Measurements from ENCODE around the gene SCAF4. TPM values are rescaled to one million over a fixed set of nuclear protein-coding genes. Genes with fewer than 3 reads are reported as not detected.

Gene SCAF4, protein sequence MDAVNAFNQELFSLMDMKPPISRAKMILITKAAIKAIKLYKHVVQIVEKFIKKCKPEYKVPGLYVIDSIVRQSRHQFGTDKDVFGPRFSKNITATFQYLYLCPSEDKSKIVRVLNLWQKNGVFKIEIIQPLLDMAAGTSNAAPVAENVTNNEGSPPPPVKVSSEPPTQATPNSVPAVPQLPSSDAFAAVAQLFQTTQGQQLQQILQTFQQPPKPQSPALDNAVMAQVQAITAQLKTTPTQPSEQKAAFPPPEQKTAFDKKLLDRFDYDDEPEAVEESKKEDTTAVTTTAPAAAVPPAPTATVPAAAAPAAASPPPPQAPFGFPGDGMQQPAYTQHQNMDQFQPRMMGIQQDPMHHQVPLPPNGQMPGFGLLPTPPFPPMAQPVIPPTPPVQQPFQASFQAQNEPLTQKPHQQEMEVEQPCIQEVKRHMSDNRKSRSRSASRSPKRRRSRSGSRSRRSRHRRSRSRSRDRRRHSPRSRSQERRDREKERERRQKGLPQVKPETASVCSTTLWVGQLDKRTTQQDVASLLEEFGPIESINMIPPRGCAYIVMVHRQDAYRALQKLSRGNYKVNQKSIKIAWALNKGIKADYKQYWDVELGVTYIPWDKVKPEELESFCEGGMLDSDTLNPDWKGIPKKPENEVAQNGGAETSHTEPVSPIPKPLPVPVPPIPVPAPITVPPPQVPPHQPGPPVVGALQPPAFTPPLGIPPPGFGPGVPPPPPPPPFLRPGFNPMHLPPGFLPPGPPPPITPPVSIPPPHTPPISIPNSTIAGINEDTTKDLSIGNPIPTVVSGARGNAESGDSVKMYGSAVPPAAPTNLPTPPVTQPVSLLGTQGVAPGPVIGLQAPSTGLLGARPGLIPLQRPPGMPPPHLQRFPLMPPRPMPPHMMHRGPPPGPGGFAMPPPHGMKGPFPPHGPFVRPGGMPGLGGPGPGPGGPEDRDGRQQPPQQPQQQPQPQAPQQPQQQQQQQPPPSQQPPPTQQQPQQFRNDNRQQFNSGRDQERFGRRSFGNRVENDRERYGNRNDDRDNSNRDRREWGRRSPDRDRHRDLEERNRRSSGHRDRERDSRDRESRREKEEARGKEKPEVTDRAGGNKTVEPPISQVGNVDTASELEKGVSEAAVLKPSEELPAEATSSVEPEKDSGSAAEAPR
- total RNA-seq: 13.3 and 14.2 TPM in 2 replicates

DNA sequence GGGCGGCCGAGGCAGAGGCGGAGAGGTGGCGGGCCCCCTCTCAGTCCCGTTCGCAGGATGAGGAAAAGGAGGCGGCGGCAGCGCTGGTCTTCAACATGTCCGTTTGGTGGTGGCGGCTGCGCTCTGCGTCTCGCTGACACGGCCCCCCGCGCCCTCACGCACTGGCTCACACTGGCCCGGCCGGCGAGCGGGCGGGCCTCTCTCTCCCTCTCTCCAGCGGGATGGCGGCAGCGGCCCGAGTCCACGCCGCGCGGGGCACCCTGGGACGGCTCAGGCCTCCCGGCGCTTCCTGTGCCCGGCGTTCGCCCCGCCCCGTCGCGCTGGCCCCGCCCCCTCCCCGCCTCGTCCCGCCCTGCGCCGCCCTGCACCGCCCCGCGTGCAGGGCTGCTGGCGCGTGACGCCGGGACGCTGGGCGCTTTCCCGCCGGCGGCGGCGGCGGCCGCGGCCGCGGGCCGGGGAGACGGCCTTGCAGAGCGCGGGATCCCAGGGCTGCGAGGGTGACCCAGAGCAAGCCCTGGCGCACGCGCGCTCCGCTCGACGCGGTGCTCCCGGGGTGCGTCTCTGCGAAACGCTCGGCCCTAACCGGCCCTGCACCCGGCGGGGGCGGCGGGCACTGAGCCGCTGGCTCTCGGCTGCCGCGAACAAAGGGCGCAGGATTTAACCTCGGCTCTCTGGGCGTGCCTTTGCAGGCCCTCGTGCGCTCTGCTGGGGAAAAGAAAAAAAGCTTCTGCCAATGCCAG is at the start of gene SCAF4:
TSS of gene SCAF4 (minus strand) at position 262 of the 740 bp plus-strand sequence. CDS start 426 bp downstream, outside the sequence.
- no peaks in the 10 kb centered on the region for H3K27me3 ChIP-seq (ENCODE audit: control insufficient read depth, insufficient read depth, low read length)
- H3K36me3 ChIP-seq (ENCODE audit: control insufficient read depth, insufficient read depth, low read length): no peaks in the 10 kb centered on the region
- TF ChIP-seq, protein P1, sequence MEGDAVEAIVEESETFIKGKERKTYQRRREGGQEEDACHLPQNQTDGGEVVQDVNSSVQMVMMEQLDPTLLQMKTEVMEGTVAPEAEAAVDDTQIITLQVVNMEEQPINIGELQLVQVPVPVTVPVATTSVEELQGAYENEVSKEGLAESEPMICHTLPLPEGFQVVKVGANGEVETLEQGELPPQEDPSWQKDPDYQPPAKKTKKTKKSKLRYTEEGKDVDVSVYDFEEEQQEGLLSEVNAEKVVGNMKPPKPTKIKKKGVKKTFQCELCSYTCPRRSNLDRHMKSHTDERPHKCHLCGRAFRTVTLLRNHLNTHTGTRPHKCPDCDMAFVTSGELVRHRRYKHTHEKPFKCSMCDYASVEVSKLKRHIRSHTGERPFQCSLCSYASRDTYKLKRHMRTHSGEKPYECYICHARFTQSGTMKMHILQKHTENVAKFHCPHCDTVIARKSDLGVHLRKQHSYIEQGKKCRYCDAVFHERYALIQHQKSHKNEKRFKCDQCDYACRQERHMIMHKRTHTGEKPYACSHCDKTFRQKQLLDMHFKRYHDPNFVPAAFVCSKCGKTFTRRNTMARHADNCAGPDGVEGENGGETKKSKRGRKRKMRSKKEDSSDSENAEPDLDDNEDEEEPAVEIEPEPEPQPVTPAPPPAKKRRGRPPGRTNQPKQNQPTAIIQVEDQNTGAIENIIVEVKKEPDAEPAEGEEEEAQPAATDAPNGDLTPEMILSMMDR (IDR thresholded peaks at IDR 0.05; ENCODE audit: insufficient read depth, low read length, poor library complexity, severe bottlenecking): no peak
- H3K4me3 ChIP-seq (ENCODE audit: low read depth, low read length): peak within 1 kb of the TSS; percentile 72
- peak; percentile 38 for DNase-seq (ENCODE audit: low read depth)

DNA sequence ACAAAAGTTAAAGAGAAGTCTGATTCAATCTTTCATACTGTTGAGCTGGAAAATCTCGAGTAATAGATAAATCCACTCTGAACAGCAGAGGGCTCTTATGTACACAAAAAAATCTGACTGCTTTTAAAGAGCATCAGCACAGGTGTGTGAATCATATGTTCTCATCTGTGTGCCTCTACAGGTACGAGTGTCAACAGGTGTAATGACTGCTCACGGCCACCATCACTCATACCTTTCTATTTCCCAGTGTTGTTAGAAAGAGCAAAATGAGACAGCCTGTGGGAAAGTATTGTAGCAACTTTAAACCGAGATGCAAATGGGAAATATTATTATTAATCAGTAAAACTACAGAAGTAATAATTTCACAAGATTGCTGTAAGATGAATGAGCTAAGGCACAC is 49.0 kb upstream of the SCAF4 start:
- H3K4me3 ChIP-seq (ENCODE audit: low read depth, low read length): no peak overlapping the region
- no peak for DNase-seq (ENCODE audit: low read depth)
- no peaks in the 10 kb centered on the region for H3K36me3 ChIP-seq (ENCODE audit: control insufficient read depth, insufficient read depth, low read length)
- TF ChIP-seq, protein P1 (IDR thresholded peaks at IDR 0.05; ENCODE audit: insufficient read depth, low read length, poor library complexity, severe bottlenecking): no peak
- H3K27me3 ChIP-seq (ENCODE audit: control insufficient read depth, insufficient read depth, low read length): no peaks in the 10 kb centered on the region

DNA sequence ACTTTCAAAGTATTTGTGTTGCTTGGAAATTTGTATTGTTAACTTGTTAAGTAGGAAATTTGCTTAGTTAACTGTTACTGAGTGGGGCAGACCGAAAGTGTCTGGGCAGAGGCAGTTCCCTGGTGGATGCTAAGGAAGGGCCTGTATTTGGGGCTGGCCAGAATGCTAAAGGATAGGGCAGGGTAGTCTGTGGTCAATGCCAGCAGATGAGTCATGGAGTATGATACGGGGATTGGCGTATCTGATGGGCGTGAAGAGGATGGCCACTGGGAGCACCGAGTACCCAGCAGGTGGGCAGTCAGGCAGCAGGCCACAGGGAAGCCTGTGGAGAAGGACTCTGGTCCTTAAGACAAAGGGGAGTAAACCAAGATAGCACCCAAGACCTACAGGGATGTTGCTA is 46.6 kb upstream of the SCAF4 start:
- DNase-seq (ENCODE audit: low read depth): no peak
- no peak overlapping the region for H3K4me3 ChIP-seq (ENCODE audit: low read depth, low read length)
- H3K27me3 ChIP-seq (ENCODE audit: control insufficient read depth, insufficient read depth, low read length): no peaks in the 10 kb centered on the region
- TF ChIP-seq, protein P1 (IDR thresholded peaks at IDR 0.05; ENCODE audit: insufficient read depth, low read length, poor library complexity, severe bottlenecking): no peak
- H3K36me3 ChIP-seq (ENCODE audit: control insufficient read depth, insufficient read depth, low read length): no peaks in the 10 kb centered on the region

DNA sequence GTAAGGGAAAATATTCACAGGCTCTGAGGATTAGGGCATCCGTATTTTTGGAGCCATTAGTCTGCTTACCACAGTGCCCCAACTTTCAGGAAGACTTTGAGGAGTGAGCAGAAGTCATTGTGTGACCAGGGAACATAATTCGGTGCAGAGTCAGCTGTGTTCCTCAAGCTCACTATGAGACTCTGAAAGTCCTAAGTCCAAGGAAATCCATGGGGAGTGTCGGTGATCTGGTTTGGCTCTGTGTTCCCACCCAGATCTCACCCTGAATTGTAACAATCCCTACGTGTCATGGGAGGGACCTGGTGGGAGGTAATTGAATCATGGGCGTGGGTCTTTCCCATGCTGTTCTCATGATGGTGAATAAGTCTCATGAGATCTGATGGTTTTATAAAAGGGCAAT is 45.9 kb upstream of the SCAF4 start:
- DNase-seq (ENCODE audit: low read depth): no peak
- TF ChIP-seq, protein P1 (IDR thresholded peaks at IDR 0.05; ENCODE audit: insufficient read depth, low read length, poor library complexity, severe bottlenecking): no peak
- H3K4me3 ChIP-seq (ENCODE audit: low read depth, low read length): no peak overlapping the region
- no peaks in the 10 kb centered on the region for H3K36me3 ChIP-seq (ENCODE audit: control insufficient read depth, insufficient read depth, low read length)
- no peaks in the 10 kb centered on the region for H3K27me3 ChIP-seq (ENCODE audit: control insufficient read depth, insufficient read depth, low read length)

DNA sequence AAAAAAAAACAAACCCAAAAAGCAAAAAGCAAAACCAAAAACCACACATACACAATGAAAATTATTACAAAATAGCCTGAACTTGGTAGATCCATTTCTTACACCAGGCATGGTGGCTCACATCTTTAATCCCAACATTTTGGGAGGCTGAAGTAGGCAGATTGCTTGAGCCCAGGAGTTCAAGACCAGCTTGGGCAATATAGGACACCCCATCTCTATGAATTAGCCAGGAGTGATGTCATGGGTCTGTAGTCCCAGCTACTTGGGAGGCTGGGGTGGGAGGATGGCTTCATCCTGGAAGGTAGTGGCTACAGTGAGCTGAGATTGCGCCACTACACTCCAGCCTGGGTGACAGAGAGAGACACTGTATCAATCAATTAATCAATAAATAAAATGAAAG is 42.1 kb upstream of the SCAF4 start:
- H3K4me3 ChIP-seq (ENCODE audit: low read depth, low read length): no peak overlapping the region
- no peaks in the 10 kb centered on the region for H3K36me3 ChIP-seq (ENCODE audit: control insufficient read depth, insufficient read depth, low read length)
- no peak for DNase-seq (ENCODE audit: low read depth)
- TF ChIP-seq, protein P1 (IDR thresholded peaks at IDR 0.05; ENCODE audit: insufficient read depth, low read length, poor library complexity, severe bottlenecking): no peak
- no peaks in the 10 kb centered on the region for H3K27me3 ChIP-seq (ENCODE audit: control insufficient read depth, insufficient read depth, low read length)
